ENCODE data around the gene SELENOF. TPM values are rescaled to one million over a fixed set of nuclear protein-coding genes. Genes with fewer than 3 reads are reported as not detected.

Gene SELENOF
- total and polyA plus RNA-seq, 2 of the 13 experiments (the other 11 are each of a cell fraction or from before 2014, with no cell fraction given), result 133 to 163 TPM

DNA sequence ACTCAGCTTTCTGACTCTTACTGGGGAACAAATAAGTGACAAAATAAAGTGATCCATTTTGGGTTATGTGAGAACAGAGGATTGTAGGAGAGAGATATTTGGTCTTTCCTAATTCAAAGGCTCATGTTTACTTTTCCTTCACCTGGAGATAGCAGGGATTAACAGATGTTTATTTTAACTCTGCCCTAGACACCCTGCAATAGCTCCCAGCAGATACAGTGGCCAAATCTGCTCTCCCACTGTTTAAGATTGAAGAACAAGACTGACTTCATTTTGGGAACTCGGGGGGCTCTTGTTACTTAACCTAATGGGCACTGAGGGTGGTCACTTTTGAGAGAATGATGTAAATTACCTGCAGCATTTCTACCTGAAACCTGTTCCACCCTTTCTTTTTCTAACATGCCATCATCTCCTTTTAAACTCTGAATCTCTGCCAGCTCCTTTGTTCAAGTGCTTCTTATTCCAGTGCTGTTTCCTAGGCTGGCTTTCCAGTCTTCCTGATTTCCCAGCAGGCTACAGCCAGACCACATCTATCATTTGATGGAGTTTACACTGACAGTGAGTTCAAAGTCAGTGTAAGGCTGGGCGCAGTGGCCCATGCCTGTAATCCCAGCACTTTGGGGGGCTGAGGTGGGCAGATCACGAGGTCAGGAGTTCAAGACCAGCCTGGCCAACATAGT lies 90.0 kb downstream of the SELENOF start (continued):
- TF ChIP-seq, protein P1, sequence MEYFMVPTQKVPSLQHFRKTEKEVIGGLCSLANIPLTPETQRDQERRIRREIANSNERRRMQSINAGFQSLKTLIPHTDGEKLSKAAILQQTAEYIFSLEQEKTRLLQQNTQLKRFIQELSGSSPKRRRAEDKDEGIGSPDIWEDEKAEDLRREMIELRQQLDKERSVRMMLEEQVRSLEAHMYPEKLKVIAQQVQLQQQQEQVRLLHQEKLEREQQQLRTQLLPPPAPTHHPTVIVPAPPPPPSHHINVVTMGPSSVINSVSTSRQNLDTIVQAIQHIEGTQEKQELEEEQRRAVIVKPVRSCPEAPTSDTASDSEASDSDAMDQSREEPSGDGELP (IDR thresholded peaks at IDR 0.05; ENCODE audit: borderline replicate concordance, low read depth), result peak; percentile 95
- TF ChIP-seq ZNF678 (CRISPR knock-in tag; IDR thresholded peaks at IDR 0.05) (no peak), RXRA (CRISPR knock-in tag; IDR thresholded peaks at IDR 0.05) (peak; percentile 22; the same call in 1 of the 2 replicates), REL (CRISPR knock-in tag; conservative IDR thresholded peaks at IDR 0.05) (no peak), ZNF879 (CRISPR knock-in tag; IDR thresholded peaks at IDR 0.05) (no peak), TCF12 (IDR thresholded peaks at IDR 0.05) (no peak), TCF12 (CRISPR knock-in tag; IDR thresholded peaks at IDR 0.05) (no peak), ZZZ3 (CRISPR knock-in tag; IDR thresholded peaks at IDR 0.05; ENCODE audit: borderline replicate concordance) (no peak), ZNF232 (CRISPR knock-in tag; IDR thresholded peaks at IDR 0.05; ENCODE audit: borderline replicate concordance) (no peak), NFIC (IDR thresholded peaks at IDR 0.05; ENCODE audit: low read length) (peak; percentile 89), SIX1 (CRISPR knock-in tag; IDR thresholded peaks at IDR 0.05; ENCODE audit: borderline replicate concordance) (peak; percentile 78; the same call in 1 of the 2 replicates), TBP (CRISPR knock-in tag; IDR thresholded peaks at IDR 0.05) (no peak), MIER2 (CRISPR knock-in tag; IDR thresholded peaks at IDR 0.05) (no peak), ZNF552 (CRISPR knock-in tag; IDR thresholded peaks at IDR 0.05; ENCODE audit: borderline replicate concordance) (no peak), NFE2L2 (IDR thresholded peaks at IDR 0.05; ENCODE audit: low read length) (no peak), HOXD1 (CRISPR knock-in tag; IDR thresholded peaks at IDR 0.05) (0 out of 2 replicates have a peak, but pooled peaks have one; percentile 33), RARG (CRISPR knock-in tag; IDR thresholded peaks at IDR 0.05; ENCODE audit: low read depth) (no peak), MTF1 (CRISPR knock-in tag; IDR thresholded peaks at IDR 0.05) (no peak), ZBTB1 (CRISPR knock-in tag; IDR thresholded peaks at IDR 0.05; ENCODE audit: borderline replicate concordance) (no peak)
- TF ChIP-seq, protein P2, sequence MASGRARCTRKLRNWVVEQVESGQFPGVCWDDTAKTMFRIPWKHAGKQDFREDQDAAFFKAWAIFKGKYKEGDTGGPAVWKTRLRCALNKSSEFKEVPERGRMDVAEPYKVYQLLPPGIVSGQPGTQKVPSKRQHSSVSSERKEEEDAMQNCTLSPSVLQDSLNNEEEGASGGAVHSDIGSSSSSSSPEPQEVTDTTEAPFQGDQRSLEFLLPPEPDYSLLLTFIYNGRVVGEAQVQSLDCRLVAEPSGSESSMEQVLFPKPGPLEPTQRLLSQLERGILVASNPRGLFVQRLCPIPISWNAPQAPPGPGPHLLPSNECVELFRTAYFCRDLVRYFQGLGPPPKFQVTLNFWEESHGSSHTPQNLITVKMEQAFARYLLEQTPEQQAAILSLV (CRISPR knock-in tag; IDR thresholded peaks at IDR 0.05; ENCODE audit: borderline replicate concordance), result no peak
- TF ChIP-seq, protein P3, sequence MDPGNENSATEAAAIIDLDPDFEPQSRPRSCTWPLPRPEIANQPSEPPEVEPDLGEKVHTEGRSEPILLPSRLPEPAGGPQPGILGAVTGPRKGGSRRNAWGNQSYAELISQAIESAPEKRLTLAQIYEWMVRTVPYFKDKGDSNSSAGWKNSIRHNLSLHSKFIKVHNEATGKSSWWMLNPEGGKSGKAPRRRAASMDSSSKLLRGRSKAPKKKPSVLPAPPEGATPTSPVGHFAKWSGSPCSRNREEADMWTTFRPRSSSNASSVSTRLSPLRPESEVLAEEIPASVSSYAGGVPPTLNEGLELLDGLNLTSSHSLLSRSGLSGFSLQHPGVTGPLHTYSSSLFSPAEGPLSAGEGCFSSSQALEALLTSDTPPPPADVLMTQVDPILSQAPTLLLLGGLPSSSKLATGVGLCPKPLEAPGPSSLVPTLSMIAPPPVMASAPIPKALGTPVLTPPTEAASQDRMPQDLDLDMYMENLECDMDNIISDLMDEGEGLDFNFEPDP (CRISPR knock-in tag; conservative IDR thresholded peaks at IDR 0.05), result no peak
- TF ChIP-seq, protein P4, sequence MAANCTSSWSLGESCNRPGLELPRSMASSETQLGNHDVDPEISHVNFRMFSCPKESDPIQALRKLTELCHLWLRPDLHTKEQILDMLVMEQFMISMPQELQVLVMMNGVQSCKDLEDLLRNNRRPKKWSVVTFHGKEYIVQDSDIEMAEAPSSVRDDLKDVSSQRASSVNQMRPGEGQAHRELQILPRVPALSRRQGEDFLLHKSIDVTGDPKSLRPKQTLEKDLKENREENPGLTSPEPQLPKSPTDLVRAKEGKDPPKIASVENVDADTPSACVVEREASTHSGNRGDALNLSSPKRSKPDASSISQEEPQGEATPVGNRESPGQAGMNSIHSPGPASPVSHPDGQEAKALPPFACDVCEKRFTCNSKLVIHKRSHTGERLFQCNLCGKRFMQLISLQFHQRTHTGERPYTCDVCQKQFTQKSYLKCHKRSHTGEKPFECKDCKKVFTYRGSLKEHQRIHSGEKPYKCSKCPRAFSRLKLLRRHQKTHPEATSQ (CRISPR knock-in tag; IDR thresholded peaks at IDR 0.05; ENCODE audit: borderline replicate concordance), result peak; percentile 48; the same call in 1 of the 2 replicates
- TF ChIP-seq, protein P5, sequence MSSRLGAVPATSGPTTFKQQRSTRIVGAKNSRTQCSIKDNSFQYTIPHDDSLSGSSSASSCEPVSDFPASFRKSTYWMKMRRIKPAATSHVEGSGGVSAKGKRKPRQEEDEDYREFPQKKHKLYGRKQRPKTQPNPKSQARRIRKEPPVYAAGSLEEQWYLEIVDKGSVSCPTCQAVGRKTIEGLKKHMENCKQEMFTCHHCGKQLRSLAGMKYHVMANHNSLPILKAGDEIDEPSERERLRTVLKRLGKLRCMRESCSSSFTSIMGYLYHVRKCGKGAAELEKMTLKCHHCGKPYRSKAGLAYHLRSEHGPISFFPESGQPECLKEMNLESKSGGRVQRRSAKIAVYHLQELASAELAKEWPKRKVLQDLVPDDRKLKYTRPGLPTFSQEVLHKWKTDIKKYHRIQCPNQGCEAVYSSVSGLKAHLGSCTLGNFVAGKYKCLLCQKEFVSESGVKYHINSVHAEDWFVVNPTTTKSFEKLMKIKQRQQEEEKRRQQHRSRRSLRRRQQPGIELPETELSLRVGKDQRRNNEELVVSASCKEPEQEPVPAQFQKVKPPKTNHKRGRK (CRISPR knock-in tag; IDR thresholded peaks at IDR 0.05), result no peak
- TF ChIP-seq, protein P6, sequence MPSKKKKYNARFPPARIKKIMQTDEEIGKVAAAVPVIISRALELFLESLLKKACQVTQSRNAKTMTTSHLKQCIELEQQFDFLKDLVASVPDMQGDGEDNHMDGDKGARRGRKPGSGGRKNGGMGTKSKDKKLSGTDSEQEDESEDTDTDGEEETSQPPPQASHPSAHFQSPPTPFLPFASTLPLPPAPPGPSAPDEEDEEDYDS (CRISPR knock-in tag; IDR thresholded peaks at IDR 0.05), result no peak
